K562 (cell line): Measurements from ENCODE around the gene CEBPZ. TPM values are rescaled to one million over a fixed set of nuclear protein-coding genes. Genes with fewer than 3 reads are reported as not detected.
A peak's percentile ranks its signal among the peaks of the same experiment; 100 is the strongest.

ENCODE experiments used
- ATF1 ChIP-seq, 2 experiments: fragments of 450-650 bp in 1 of 2; IDR thresholded peaks; 2 replicates each; pipeline ENCODE4 v1.6.1; 2016; ENCODE audit warnings: missing compliant biosample characterization in 1 of 2, missing genetic modification characterization in 1 of 2
- BDP1 ChIP-seq: IDR thresholded peaks from 3 replicates; pipeline ENCODE4 v1.6.1; 2011; ENCODE audit not compliant: insufficient read length, insufficient read depth
- BRF2 ChIP-seq: IDR thresholded peaks from 3 replicates; pipeline ENCODE4 v1.6.1; 2011; ENCODE audit warnings: borderline replicate concordance, mild to moderate bottlenecking; ENCODE audit not compliant: insufficient read length, insufficient read depth
- CHD1 ChIP-seq: fragments of 200-600 bp; sonication (generic); IDR thresholded peaks from one replicate; pipeline ENCODE4 v1.6.1; 2012; ENCODE audit warnings: mild to moderate bottlenecking, moderate library complexity, low read length, inconsistent platforms
- IRF2 ChIP-seq: sonication (generic); formaldehyde crosslinking; IDR thresholded peaks from 2 replicates; pipeline ENCODE4 v1.8.1; 2022; ENCODE audit warnings: mild to moderate bottlenecking, missing genetic modification reagents
- KLF13 ChIP-seq: fragments of 450-650 bp; IDR thresholded peaks from 2 replicates; pipeline ENCODE4 v1.6.1; 2016; ENCODE audit warnings: missing genetic modification characterization, low read depth, mild to moderate bottlenecking, missing compliant biosample characterization, moderate library complexity, borderline replicate concordance
- NCOA4 ChIP-seq: fragments of 450-650 bp; IDR thresholded peaks from 2 replicates; pipeline ENCODE4 v1.6.1; 2018; ENCODE audit warnings: mild to moderate bottlenecking; ENCODE audit not compliant: partially characterized antibody
- NR2C1 ChIP-seq, 2 experiments: fragments of 450-650 bp; IDR thresholded peaks; 2 replicates each; pipeline ENCODE4 v1.6.1; 2017; ENCODE audit warnings: mild to moderate bottlenecking in 2 of 2, antibody characterized with exemption in 1 of 2, inconsistent platforms in 1 of 2, missing compliant biosample characterization in 1 of 2, missing genetic modification characterization in 1 of 2
- SAFB2 ChIP-seq: fragments of 200-400 bp; formaldehyde crosslinking; IDR thresholded peaks from 2 replicates; pipeline ENCODE4 v1.6.1; 2018; ENCODE audit warnings: borderline replicate concordance, low read length, low read depth, moderate library complexity; ENCODE audit not compliant: severe bottlenecking
- SFPQ ChIP-seq: fragments of 200-400 bp; formaldehyde crosslinking; IDR thresholded peaks from 2 replicates; pipeline ENCODE4 v1.6.1; 2017; ENCODE audit warnings: mild to moderate bottlenecking, low read depth, low read length, moderate library complexity
- STAG1 ChIP-seq: sonication (generic); formaldehyde crosslinking; IDR thresholded peaks from 2 replicates; pipeline ENCODE4 v1.5.0; 2020; ENCODE audit warnings: missing genetic modification reagents, borderline replicate concordance
- TSC22D4 ChIP-seq: fragments of 450-650 bp; IDR thresholded peaks from 2 replicates; pipeline ENCODE4 v1.6.1; 2016; ENCODE audit warnings: missing genetic modification characterization, missing biosample characterization, control low read depth
- ZNF143 ChIP-seq: sonication (generic); formaldehyde crosslinking; IDR thresholded peaks from 2 replicates; pipeline ENCODE4 v1.9.0; 2022; ENCODE audit warnings: mild to moderate bottlenecking, missing genetic modification reagents
- ZNF232 ChIP-seq: sonication (generic); formaldehyde crosslinking; IDR thresholded peaks from 2 replicates; pipeline ENCODE4 v1.8.0; 2022; ENCODE audit warnings: mild to moderate bottlenecking, missing genetic modification reagents
- ZSCAN32 ChIP-seq: fragments of 450-650 bp; formaldehyde crosslinking; IDR thresholded peaks from 2 replicates; pipeline ENCODE4 v1.4.0; 2020; ENCODE audit warnings: mild to moderate bottlenecking, moderate library complexity
- polyA plus RNA-seq, 8 experiments: library from polyadenylated mRNA; depleted of rRNA in 4 of 8; stranded (reverse) in 5 of 8; unstranded in 3 of 8; fragments of >200 nt; fragmentation: Nextera tagmentation in 2 of 8; fragmentation: Illumina TruSeq in 1 of 8; extraction: Ambion mirVana in 2 of 8; extraction: Trizol in 1 of 8; gene quantifications; 2 replicates each; pipeline versions ENCODE4 v1.2.1 to v1.2.3, GENCODE V29; 2011 to 2014; ENCODE audit warnings: inconsistent platforms in 1 of 8, missing spikeins in 1 of 8
- total RNA-seq, 7 experiments: library from RNA; depleted of rRNA in 6 of 7; stranded (reverse); fragments of >200 nt in 6 of 7; fragmentation: Illumina TruSeq in 2 of 7; extraction: Trizol in 2 of 7; gene quantifications; 2 replicates each; pipeline versions ENCODE4 v1.2.1 to v1.2.3, GENCODE V29; 2011 to 2021; ENCODE audit warnings: low replicate concordance in 1 of 7
- TF ChIP-seq, protein P1 (sequence below): fragments of 450-650 bp; formaldehyde crosslinking; conservative IDR thresholded peaks from 2 replicates; pipeline ENCODE4 v1.4.0; 2022; ENCODE audit warnings: mild to moderate bottlenecking, missing genetic modification characterization
- TF ChIP-seq, protein P2 (sequence below): conservative IDR thresholded peaks from 2 replicates; pipeline ENCODE4 v1.6.1; 2011; ENCODE audit warnings: low read depth, mild to moderate bottlenecking, low read length; ENCODE audit not compliant: control insufficient read depth
- TF ChIP-seq, protein P3 (sequence below): sonication (generic); formaldehyde crosslinking; IDR thresholded peaks from 2 replicates; pipeline ENCODE4 v1.8.1; 2023; ENCODE audit warnings: mild to moderate bottlenecking, missing genetic modification reagents

Gene CEBPZ
- total and polyA plus RNA-seq, 9 of the 15 experiments (the other 6 are each of a cell fraction or from before 2014, with no cell fraction given): 49.7 to 160 (median 82.8) TPM

DNA sequence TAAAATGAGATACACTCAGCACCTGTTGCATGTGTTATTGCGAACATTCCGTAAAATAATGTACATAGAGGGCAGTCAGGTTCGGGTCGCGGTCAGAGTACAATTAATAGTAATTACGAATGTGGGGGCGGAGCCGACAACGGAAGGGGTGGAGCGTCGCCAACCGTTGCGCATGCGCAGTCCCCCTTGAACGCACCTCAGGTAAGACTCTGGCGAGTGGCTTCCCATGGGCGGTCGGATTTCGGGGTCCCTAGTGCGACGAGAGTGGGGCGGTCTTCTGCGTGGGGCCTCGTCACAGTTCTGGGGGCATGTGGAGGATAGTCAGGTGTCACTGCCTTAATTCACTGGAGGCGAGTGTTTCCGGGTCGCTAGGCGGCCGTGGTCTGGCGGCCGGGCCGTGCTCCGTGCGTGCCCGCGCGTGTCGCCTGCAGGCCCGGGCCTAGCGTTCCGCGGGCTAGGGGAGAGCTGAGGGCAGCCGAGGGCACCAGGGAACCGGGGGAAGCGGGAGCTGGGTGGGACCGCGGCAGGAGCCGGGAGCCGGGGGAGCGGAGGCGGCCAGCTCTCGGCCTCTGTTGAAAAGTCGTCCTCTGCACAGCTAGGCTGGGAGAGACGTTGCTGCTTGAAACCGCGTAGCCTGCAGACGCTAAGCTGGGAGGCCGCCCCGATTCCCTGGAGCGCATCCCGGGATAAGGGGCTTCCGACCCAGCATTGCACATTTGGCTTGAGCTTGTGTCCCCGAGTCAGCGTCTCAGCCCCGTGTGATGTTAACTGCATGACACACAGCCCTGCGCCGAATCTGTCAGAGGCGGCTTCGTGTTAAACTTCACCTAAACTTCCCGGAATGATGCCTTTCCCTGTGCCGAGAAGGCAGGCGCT lies 34.8 kb downstream of the CEBPZ start, which contains the start of gene CEBPZOS (continued):
- peak; percentile 96 for TF ChIP-seq NR2C1 (IDR thresholded peaks at IDR 0.05)
- peak; percentile 96 for TF ChIP-seq NR2C1 (tag; IDR thresholded peaks at IDR 0.05)
- TF ChIP-seq ATF1 (CRISPR knock-in tag; IDR thresholded peaks at IDR 0.05): no peak
- TF ChIP-seq ATF1 (tag; IDR thresholded peaks at IDR 0.05): peak; percentile 71
- TF ChIP-seq ZNF143: peak; percentile 45; the same call in 1 of the 2 replicates
- no peak for TF ChIP-seq SAFB2
- TF ChIP-seq BDP1: no peak
- TF ChIP-seq IRF2: no peak
- TF ChIP-seq SFPQ: no peak
- TF ChIP-seq, protein P1, sequence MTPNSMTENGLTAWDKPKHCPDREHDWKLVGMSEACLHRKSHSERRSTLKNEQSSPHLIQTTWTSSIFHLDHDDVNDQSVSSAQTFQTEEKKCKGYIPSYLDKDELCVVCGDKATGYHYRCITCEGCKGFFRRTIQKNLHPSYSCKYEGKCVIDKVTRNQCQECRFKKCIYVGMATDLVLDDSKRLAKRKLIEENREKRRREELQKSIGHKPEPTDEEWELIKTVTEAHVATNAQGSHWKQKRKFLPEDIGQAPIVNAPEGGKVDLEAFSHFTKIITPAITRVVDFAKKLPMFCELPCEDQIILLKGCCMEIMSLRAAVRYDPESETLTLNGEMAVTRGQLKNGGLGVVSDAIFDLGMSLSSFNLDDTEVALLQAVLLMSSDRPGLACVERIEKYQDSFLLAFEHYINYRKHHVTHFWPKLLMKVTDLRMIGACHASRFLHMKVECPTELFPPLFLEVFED: 0 out of 2 replicates have a peak, but pooled peaks have one; percentile 57
- no peak for TF ChIP-seq TSC22D4
- TF ChIP-seq, protein P2, sequence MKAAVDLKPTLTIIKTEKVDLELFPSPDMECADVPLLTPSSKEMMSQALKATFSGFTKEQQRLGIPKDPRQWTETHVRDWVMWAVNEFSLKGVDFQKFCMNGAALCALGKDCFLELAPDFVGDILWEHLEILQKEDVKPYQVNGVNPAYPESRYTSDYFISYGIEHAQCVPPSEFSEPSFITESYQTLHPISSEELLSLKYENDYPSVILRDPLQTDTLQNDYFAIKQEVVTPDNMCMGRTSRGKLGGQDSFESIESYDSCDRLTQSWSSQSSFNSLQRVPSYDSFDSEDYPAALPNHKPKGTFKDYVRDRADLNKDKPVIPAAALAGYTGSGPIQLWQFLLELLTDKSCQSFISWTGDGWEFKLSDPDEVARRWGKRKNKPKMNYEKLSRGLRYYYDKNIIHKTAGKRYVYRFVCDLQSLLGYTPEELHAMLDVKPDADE: peak; percentile 75; the same call in 1 of the 2 replicates
- TF ChIP-seq NCOA4: no peak
- peak; percentile 11; the same call in 1 of the 2 replicates for TF ChIP-seq STAG1 (CRISPR knock-in tag)
- TF ChIP-seq ZSCAN32 (CRISPR knock-in tag): peak; percentile 66; the same call in 1 of the 2 replicates
- TF ChIP-seq, protein P3, sequence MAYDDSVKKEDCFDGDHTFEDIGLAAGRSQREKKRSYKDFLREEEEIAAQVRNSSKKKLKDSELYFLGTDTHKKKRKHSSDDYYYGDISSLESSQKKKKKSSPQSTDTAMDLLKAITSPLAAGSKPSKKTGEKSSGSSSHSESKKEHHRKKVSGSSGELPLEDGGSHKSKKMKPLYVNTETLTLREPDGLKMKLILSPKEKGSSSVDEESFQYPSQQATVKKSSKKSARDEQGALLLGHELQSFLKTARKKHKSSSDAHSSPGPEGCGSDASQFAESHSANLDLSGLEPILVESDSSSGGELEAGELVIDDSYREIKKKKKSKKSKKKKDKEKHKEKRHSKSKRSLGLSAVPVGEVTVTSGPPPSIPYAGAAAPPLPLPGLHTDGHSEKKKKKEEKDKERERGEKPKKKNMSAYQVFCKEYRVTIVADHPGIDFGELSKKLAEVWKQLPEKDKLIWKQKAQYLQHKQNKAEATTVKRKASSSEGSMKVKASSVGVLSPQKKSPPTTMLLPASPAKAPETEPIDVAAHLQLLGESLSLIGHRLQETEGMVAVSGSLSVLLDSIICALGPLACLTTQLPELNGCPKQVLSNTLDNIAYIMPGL (CRISPR knock-in tag): peak; percentile 89; the same call in 1 of the 2 replicates
- peak; percentile 80; the same call in 1 of the 2 replicates for TF ChIP-seq ZNF232 (CRISPR knock-in tag)
- no peak for TF ChIP-seq KLF13 (tag)
- peak; percentile 38 for TF ChIP-seq CHD1
- TF ChIP-seq BRF2: no peak
